Measurements from ENCODE around the gene MAST4.

- no peak for TF ChIP-seq POLR2A (IDR thresholded peaks at IDR 0.05)
- no peak for TF ChIP-seq CTCF (IDR thresholded peaks at IDR 0.05)
Observed at GRCh38 chr5:66886941-66887340, 290.7 kb downstream of the MAST4 start.

Data from esophagus squamous epithelium (tissue), 4 donors.